Measurements from ENCODE around the gene ZNF737.
"Not testable (repeated sequence)": the region's sequence is repeated elsewhere in the genome, so short reads cannot be mapped to it uniquely, and the experiment has no call there.

Gene ZNF737

DNA sequence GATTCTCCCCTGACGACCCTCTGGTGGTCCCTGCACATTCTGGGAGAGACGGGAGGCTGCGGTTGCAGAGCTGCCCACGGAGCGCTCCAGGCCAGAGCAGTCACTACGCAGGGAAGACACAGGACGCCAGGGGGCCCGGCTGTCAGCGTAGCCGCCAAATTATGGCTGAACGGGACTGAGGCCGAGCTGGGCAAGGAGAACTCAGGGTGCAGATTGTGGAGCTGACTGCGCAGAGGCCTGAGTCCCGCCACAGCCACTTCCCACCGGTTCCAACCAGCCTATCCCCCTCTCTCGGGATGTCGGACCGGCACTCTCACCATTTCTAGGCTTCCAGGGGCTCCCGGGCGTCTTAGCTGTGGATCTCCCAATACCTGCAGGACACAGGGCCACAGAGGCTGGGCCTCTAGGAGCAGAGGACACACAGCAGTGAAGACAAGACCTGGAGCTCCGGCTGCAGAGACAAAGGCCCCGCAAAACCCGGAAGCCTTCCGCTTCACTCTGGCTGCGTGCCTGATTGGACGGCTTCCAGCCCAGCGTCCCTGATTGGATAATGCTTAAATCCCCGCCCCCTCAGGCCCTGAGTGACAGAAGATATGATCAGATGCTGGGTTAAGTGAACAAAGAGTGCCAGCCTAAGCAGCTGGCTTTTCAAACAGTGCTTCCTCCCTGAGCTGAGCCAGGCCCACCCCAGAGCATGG is at the start of gene ZNF737:
ZNF737 (minus strand) TSS at position 461 of the 698 bp plus-strand sequence; CDS start at position 320, 141 bp downstream.
- DNase-seq, result peak; percentile 52 to 95 (median 92)

DNA sequence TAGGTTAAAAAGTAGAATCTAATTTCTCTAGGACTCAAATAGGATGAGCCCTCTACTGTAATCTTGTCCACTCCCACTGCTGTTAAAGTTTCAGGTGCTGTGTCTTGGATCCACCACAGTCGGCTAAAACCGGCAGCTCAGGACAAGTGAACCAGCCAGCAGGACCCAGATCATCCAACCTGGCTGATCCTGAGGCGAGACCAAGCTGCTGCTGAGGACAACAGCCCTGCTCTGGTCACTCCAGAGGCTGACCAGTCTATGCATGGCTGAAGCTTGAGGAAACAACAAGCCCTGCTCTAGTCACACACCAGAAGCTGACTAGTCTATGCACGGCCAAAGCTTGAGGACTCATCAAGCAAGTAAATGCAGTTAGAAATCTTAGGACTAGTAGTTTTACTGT is 49.4 kb upstream of the ZNF737 start:
- not testable (repeated sequence) for DNase-seq

DNA sequence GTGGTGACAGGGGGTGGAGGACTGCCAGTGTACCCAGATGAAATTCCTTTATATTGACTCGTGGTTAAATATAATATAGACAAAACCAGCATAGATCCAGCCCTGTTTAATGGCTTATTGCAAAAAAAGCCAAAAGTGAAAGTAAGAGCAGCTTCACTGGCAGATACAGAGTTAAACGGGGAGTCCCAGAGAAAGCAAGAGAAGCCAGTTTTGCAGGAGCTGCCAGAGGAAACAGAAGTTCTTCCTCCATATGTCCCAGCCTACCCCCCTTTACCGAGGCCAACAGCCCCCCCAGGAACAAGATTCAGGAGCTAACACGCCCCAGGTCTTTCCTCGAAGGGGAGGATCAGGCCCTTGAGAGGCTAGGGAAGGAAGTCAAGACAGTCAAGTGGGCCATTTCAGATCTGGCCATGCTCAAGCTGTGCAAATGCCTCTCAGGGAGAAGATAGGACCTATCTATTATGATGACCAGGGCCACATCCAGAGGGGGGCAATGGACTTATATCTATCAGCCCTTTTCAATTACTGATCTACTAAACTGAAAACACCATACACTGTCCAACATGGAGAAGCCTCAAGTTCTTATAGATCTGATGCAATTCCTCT is 47.2 kb upstream of the ZNF737 start:
- no peak for DNase-seq

DNA sequence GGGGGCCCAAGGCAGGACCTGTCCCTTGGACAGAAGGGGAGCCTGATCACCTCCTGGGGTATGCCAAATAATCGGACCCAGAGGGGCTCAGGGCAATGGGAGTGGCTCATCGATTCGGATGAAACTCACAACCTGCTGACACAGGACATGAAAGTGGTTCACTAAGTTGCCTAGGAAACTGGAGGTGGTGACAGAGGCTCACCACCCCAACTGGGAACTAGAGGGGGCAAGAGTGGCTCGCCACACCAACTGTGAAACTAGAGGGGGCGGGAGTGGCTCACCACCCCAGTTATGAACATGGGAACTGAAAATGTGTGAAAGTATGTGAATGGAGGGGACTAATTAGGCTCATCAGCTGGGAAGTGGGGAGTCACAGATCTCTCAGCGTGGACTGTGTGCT is 46.3 kb upstream of the ZNF737 start:
- no peak for DNase-seq

DNA sequence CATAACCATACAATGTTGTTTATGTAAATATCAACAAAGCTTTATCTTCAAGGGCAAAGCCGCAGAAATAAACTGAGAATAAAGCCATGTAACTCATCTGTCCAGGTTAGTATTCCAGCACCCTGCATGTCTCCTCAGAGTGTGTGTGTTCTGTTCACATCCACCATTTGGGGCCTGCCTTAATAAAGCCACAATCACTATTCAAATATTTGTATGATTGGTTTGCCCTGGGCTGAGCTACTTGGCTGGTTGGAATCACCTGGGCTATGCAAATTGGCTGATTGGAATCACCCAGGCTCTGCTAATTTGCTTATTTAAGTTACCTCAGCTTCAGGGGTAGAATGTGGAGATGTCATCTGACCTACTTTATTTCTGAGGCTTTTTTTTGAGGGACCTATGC is 42.4 kb upstream of the ZNF737 start:
- DNase-seq, result no peak

DNA sequence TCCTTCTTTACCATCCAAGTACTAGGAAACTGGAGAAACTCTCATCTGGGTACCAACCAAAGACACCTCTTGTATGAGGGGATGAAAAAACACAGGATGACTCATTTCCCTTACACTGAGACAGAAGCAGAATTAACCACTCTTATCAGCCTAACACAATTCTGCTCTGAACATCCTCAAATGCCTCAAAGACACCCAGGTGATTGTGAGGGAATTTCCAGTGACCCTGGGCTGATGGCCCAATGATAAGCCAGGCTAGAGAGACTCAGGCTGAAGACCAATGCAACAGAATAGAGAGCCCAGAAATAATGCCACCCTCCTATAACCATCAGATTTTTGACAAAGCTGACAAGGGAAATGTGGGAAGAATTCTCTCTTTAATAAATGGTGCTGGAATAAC is 7.0 kb downstream of the ZNF737 start:
- no peak for DNase-seq

DNA sequence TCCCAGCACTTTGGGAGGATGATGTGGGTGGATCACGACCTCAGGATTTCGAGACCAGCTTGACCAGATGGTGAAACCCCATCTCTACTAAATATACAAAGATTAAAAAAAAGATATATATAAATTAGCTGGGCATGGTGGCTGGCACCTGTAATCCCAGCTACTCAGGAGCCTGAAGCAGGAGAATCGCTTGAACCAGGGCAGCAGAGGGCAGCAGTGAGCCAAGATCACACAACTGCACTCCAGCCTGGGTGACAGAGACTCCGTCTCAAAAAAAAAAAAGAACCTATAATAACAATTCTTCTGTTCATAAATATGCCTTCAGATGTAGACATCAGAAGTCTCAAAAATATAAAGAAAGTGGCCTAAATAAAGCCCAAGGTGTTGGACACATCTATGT is 7.6 kb downstream of the ZNF737 start:
- no peak for DNase-seq

DNA sequence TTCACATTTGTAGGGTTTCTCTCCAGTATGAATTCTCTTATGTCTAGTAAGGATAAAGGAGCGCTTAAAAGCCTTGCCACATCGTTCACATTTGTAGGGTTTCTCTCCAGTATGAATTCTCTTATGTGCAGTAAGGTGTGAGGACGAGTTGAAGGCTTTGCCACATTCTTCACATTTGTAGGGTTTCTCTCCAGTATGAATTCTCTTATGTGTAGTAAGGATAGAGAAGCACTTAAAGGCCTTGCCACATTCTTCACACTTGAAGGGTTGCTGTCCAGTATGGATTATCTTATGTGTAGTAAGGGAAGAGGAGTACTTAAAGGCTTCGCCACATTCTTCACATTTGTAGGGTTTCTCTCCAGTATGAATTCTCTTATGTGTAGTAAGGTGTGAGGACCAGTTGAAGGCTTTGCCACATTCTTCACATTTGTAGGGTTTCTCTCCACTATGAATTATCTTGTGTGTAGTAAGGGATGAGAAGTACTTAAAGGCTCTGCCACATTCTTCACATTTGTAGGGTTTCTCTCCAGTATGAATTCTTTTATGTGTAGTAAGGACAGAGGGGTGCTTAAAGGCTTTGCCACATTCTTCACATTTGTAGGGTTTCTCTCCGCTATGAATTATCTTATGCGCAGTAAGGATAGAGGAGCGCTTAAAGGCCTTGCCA is 20.8 kb downstream of the ZNF737 start:
- DNase-seq, result not testable (repeated sequence)

DNA sequence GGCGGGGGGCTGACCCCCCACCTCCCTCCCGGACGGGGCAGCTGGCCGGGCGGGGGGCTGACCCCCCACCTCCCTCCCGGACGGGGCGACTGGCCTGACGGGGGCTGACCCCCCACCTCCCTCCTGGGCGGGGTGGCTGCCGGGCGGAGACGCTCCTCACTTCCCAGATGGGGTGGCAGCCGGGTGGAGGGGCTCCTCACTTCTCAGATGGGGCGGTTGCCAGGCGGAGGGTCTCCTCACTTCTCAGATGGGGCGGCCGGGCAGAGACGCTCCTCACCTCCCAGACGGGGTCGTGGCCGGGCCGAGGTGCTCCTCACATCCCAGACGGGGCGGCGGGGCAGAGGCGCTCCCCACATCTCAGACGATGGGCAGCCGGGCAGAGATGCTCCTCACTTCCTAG is 35.3 kb downstream of the ZNF737 start:
- DNase-seq, result not testable (repeated sequence)

DNA sequence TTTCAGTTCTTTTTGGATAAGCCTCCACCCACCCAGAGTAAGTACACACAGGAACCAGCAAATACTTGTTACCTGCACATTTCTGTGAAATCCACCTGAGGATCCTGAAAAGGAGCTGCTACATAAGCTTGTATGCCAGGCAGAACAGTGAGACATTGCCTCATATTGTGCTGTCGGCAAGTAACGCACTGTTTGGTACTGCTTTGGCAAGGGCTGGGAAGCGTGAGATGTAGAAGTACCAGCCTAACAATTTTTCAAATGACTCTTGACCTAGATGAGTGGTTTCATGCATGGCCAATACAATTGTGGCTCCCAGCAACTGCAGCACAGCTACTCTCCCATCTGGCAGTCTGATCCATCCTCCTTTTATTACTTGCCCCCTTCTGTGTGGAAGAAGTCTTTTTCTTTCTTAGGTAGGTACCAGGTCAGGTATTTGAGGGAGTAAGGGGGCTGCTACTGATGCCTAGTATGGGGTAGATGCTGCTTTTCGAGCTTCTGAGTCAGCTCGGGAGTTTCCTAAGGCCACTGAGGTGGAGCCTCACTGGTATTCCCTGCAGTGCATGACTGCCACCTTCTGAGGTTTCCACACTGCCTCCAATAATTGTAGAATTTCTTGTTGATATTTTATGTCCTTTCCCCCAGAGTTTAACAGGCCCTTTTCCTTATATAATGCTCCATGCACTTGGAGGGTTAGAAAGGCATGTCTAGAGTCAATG is 52.2 kb downstream of the ZNF737 start:
- DNase-seq, result peak in 1 of 14 donors; percentile 5

DNA sequence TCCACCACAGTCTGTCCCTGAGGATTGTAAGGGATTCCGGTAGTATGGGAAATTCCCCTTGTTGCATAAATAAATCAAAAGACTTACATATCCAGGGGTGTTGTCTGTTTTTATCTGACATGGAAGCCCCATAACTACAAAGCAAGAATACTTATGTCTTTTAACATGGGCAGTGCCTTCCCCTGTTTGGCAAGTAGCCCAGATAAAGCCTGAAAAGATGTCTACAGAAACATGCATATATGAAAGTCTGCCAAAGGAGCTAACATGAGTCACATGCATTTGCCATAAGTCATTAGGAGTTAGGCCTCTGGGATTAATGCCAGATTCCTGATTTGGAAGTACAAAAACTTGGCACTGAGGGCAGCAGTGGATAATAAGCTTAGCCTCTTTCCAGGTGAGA is 62.1 kb downstream of the ZNF737 start:
- DNase-seq, result no peak
